Calu3 (cell line): ENCODE data around the gene NRIP3. TPM values are rescaled to one million over a fixed set of nuclear protein-coding genes. Genes with fewer than 3 reads are reported as not detected.

Experiments
- BruUV-seq: library from RNA; stranded (reverse); fragments of 400-500 nt; replicated peaks from 2 replicates; lab custom pipeline; 2021; lab: Mats Ljungman, UMichigan
- CTCF ChIA-PET: fragments of 300-600 bp; sonication (Branson Sonifier 250); formaldehyde crosslinking; loops from one replicate; lab custom pipeline; 2022; ENCODE audit warnings: antibody characterized with exemption; lab: Charles Lee
- DNase-seq: peaks from one replicate; pipeline ENCODE4 v3.0.0; 2022
- H3K27ac Mint-ChIP-seq: one replicate; pipeline ENCODE4 v1.8.0; 2022; ENCODE audit warnings: mixed read lengths; ENCODE audit not compliant: unreplicated experiment
- H3K27me3 Mint-ChIP-seq: one replicate; pipeline ENCODE4 v1.8.0; 2022; ENCODE audit warnings: mixed read lengths; ENCODE audit not compliant: unreplicated experiment
- H3K36me3 Mint-ChIP-seq: one replicate; pipeline ENCODE4 v1.8.0; 2022; ENCODE audit warnings: mild to moderate bottlenecking, moderate library complexity, mixed read lengths; ENCODE audit not compliant: insufficient read depth, unreplicated experiment
- H3K4me1 Mint-ChIP-seq: one replicate; pipeline ENCODE4 v1.8.0; 2022; ENCODE audit warnings: mild to moderate bottlenecking, low read depth, mixed read lengths; ENCODE audit not compliant: unreplicated experiment
- H3K4me3 Mint-ChIP-seq: one replicate; pipeline ENCODE4 v1.8.0; 2022; ENCODE audit warnings: mild to moderate bottlenecking, low read depth, moderate library complexity, mixed read lengths; ENCODE audit not compliant: unreplicated experiment
- H3K9me3 Mint-ChIP-seq: one replicate; pipeline ENCODE4 v1.8.0; 2022; ENCODE audit warnings: low read depth, mixed read lengths; ENCODE audit not compliant: unreplicated experiment
- intact Hi-C: fragments of 100-400 bp; cut with micrococcal nuclease; formaldehyde crosslinking; loops from one replicate; pipeline ENCODE4 v1.10.0; 2022; ENCODE audit not compliant: unreplicated experiment
- total RNA-seq: library from RNA; stranded (reverse); gene quantifications from 2 replicates; pipeline ENCODE4 v1.2.3, GENCODE V29; 2022
- TF ChIP-seq, protein P1 (sequence below): fragments of 200-600 bp; IDR thresholded peaks from one replicate; pipeline ENCODE4 v1.8.0; 2022; ENCODE audit warnings: antibody characterized with exemption; ENCODE audit not compliant: unreplicated experiment

Gene NRIP3
- total RNA-seq, 1 experiment from 2014 or later = 0.83 TPM

DNA sequence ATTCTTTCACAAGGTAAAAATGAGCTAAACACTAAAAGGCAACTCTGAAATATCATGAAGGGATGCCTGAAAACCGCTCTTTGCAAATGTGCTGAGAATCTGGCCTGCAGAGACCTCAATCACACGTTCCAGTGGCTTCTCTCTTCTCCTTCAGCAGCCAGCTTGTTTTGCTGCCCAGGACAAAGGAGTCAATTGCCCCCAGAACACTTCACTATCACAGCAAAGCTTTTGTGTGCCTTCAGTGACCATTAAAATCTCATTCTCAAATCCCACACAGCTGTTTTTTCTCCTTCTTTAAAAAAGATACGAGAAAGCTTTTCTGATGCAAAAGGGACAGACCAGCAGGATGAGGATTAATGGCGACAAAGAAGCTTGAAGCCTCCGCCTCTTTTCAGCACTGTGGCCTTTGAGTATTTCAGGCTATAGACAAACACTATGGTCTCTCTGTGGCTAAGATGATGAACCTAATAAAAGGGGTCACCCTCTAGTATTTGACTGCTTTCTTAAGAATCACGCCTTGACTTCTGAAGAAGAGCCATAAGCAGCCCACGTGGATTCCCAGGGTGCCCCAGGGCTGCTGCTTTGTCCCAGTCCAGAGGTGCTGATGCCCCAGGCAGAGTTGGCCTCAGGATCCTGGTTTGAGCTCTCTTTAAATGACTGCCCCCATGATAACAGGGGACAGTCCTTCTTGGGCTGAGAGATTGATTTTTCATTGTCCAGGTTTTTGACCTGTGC lies 33.4 kb upstream of the NRIP3 start:
- Mint-ChIP-seq H3K9me3 (no peaks in the 10 kb centered on the region), H3K27me3 (peaks cover 13% of the 10 kb centered on the region), H3K4me1 (no peaks in the 10 kb centered on the region), H3K36me3 (no peaks in the 10 kb centered on the region), H3K4me3 (no peak overlapping the region), H3K27ac (no peak overlapping the region)
- no TSS peak for BruUV-seq
- intact Hi-C loops = no loop called here
- DNase-seq = no peak
- CTCF ChIA-PET = no interaction called here
- TF ChIP-seq, protein P1, sequence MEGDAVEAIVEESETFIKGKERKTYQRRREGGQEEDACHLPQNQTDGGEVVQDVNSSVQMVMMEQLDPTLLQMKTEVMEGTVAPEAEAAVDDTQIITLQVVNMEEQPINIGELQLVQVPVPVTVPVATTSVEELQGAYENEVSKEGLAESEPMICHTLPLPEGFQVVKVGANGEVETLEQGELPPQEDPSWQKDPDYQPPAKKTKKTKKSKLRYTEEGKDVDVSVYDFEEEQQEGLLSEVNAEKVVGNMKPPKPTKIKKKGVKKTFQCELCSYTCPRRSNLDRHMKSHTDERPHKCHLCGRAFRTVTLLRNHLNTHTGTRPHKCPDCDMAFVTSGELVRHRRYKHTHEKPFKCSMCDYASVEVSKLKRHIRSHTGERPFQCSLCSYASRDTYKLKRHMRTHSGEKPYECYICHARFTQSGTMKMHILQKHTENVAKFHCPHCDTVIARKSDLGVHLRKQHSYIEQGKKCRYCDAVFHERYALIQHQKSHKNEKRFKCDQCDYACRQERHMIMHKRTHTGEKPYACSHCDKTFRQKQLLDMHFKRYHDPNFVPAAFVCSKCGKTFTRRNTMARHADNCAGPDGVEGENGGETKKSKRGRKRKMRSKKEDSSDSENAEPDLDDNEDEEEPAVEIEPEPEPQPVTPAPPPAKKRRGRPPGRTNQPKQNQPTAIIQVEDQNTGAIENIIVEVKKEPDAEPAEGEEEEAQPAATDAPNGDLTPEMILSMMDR = no peak

DNA sequence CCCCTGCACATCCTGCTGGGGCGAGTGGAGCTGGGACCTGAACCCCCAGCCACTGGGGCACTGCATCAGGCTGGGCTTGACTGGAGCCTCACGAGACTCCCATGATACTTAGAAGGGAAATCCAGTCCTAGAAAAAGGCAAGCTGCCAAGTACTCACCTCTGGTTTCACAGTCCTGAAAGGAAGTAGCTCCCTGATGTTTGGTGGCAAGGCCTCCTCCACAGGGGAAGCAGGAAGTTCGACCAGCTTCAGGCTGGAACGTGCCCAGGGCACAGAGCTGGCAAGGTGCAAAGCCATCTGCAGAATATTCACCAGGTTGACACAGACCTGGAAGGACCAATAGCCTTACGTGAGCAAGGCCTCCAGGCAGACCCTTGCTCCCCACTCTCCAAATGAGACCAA lies 26.8 kb upstream of the NRIP3 start:
- TF ChIP-seq, protein P1 = no peak
- H3K27me3 Mint-ChIP-seq = peaks cover 39% of the 10 kb centered on the region
- BruUV-seq = no TSS peak
- H3K4me1 Mint-ChIP-seq = no peaks in the 10 kb centered on the region
- CTCF ChIA-PET = no interaction called here
- intact Hi-C loops = no loop called here
- H3K9me3 Mint-ChIP-seq = no peaks in the 10 kb centered on the region
- H3K27ac Mint-ChIP-seq = no peak overlapping the region
- H3K4me3 Mint-ChIP-seq = no peak overlapping the region
- H3K36me3 Mint-ChIP-seq = no peaks in the 10 kb centered on the region
- DNase-seq = no peak

DNA sequence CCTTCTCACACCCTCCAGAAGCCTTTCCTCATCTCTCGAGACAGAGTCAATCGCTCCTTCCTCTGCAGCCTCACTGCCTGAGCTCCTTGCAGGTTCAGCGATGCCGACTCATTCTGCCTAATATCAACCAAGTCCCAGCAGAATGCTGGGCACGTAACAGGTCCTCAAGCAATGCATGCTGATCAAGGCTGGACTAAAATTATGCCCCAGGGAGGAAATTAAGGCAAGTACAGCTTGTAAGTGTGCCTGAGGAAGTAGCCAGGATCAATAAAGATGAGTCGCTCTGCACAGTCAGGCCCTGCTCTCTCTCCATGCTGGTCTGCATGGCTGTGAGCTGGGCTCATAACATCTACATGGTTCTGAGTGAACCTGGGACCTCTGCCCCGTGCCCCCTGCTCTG lies 25.6 kb upstream of the NRIP3 start:
- DNase-seq = no peak
- no peak overlapping the region for H3K27ac Mint-ChIP-seq
- H3K9me3 Mint-ChIP-seq = no peaks in the 10 kb centered on the region
- CTCF ChIA-PET = interaction anchor here (0.6 kb wide), 1 partner anchor 379 kb away, joined by 4 read pairs; no protein-coding TSS in a partner anchor
- intact Hi-C loops = no loop called here
- no peaks in the 10 kb centered on the region for H3K36me3 Mint-ChIP-seq
- TF ChIP-seq, protein P1 = no peak
- H3K4me1 Mint-ChIP-seq = no peaks in the 10 kb centered on the region
- peaks cover 47% of the 10 kb centered on the region for H3K27me3 Mint-ChIP-seq
- no peak overlapping the region for H3K4me3 Mint-ChIP-seq
- no TSS peak for BruUV-seq

DNA sequence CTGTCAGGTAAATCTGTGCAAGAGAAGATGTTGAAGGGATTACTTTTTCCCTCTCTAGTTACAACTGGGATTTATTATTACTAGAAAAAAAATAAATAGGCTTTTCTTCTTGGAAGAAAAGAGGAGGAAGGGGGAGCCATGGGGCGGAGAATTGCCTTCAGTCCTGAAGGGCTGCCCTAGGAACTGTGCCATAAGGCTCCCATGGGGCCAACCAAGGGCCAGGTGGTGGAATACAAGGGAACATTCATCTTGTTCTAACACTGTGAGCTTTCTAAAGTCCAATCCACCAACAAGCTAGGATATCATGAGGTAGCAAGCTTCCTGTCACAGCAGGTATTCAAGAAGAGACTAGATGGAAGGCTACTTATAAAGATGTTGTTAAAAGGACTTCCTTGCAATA lies 24.8 kb upstream of the NRIP3 start:
- no peak for DNase-seq
- Mint-ChIP-seq H3K27me3 (peaks cover 46% of the 10 kb centered on the region), H3K4me3 (no peak overlapping the region), H3K27ac (no peak overlapping the region), H3K36me3 (no peaks in the 10 kb centered on the region), H3K9me3 (no peaks in the 10 kb centered on the region), H3K4me1 (no peaks in the 10 kb centered on the region)
- CTCF ChIA-PET = interaction anchor here (0.6 to 1.4 kb wide), 3 partner anchors 13 to 288 kb away, joined by 3 to 4 read pairs (median 3); no protein-coding TSS in a partner anchor
- no TSS peak for BruUV-seq
- TF ChIP-seq, protein P1 = no peak
- intact Hi-C loops = no loop called here
